GM18868 (cell line): ENCODE data around the gene ALCAM.

ENCODE experiments used
- ATAC-seq: cut with Tn5 transposase; IDR thresholded peaks from one replicate; pipeline ENCODE4 v1.9.1; 2021; ENCODE audit warnings: mild to moderate bottlenecking, moderate library complexity; ENCODE audit not compliant: unreplicated experiment

The ALCAM gene

DNA sequence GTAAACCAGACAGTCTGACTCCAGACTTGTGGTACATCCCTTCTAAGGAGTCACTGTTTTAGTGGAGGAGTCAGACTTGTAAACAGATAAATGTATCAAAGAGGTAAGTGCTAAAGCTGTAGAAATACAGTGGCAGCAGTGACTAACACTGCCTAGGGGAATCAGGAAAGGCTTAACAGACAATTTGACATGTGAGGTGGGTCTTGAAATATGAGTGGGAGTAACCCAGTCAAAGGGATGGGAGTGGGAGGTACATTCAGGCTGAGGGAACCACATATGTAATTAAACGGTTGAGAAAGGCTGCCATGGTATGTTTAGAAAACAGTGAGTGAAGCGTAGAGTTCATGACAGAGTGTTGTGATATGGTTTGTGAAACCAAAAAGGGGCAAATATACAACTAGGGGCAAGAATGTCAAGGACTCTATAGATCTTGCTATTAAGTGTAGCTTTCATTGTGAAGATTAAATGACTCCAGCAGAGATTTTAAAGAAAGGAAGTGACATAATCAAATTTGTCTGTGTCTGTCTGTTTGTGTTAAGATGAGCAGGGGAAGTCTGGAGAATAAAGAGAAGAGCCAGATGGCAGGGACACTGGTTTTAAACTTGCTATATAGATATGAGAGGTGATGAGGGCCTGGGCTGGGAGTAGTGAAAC lies 11.2 kb upstream of the ALCAM start:
- ATAC-seq: peak; percentile 26

DNA sequence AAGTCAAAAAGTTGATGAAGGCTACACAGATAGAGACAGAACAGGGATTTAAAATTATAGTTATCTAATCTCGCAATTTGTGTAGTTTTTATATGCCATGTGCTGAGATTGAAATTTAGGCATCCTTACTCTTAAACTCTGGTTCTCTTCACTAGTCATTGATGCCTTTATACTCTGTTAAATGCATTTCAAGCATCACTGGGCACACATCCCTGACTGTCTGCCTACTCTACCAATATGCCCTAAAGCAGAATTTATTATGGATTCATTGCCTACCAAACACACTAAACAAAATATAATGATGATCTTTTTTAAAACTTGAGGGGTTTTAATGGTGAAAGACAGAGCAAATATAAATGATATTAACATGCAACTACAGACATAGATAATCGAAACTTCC lies 10.3 kb upstream of the ALCAM start:
- no peak for ATAC-seq

DNA sequence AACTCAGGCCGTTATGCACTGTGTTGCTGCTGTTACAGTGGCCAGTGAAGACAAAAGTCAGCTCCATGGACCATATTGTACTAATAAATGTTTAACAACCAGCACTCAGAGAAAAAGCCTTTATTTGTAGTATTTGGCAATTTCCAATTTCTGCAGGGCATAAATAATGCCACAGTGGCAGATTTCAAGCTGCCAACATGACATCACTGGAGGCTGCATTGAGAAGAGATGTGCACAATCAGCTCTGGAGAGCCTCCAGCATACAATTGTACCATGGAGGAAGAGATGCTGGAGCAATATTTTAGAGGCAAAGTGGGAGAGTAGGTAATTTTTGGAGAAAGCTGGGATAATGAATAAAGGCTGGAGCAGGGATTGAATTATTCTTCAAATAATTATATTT lies 9.7 kb upstream of the ALCAM start:
- ATAC-seq: no peak

- peak; percentile 53 for ATAC-seq
These were observed 7.5 kb upstream of the ALCAM start for GRCh38 chr3:105359098-105359762.

DNA sequence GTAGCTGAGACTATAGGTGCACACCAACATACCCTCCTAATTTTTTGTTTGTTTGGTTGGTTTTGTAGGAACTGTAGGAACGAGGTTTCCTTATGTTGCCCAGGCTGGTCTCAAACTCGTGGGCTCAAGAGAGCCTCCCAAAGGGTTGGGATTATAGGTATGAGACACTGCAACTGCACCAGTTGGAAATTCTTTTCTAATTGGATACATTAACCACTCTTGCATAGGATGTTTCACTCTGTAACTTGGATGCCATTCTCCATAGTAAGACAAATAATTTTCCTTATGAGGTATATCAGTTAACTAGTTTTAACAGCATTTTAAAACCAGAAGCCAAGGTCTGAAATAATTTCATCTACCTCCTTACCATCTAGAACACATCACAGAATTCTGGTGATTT lies 6.7 kb upstream of the ALCAM start:
- no peak for ATAC-seq

- ATAC-seq: no peak
These were observed 4.6 kb upstream of the ALCAM start for GRCh38 chr3:105362021-105362665.

GRCh38 chr3:105364128-105364527 lies 2.6 kb upstream of the ALCAM start:
- no peak for ATAC-seq

DNA sequence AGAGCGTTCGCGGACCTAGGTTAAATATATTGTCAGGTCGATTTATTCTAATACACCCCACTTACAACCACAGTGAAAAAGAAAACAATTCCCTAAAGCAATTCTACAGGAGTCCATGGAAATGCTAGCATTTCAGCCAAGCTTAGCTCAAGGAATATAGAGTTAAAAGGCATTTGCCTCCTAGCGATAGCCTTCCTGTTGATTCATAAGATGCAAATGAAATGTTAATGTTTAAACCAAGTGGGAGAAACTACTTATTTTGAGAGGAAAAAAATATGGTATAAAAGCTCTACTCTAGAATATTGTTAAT lies 1.7 kb upstream of the ALCAM start:
- ATAC-seq: no peak

DNA sequence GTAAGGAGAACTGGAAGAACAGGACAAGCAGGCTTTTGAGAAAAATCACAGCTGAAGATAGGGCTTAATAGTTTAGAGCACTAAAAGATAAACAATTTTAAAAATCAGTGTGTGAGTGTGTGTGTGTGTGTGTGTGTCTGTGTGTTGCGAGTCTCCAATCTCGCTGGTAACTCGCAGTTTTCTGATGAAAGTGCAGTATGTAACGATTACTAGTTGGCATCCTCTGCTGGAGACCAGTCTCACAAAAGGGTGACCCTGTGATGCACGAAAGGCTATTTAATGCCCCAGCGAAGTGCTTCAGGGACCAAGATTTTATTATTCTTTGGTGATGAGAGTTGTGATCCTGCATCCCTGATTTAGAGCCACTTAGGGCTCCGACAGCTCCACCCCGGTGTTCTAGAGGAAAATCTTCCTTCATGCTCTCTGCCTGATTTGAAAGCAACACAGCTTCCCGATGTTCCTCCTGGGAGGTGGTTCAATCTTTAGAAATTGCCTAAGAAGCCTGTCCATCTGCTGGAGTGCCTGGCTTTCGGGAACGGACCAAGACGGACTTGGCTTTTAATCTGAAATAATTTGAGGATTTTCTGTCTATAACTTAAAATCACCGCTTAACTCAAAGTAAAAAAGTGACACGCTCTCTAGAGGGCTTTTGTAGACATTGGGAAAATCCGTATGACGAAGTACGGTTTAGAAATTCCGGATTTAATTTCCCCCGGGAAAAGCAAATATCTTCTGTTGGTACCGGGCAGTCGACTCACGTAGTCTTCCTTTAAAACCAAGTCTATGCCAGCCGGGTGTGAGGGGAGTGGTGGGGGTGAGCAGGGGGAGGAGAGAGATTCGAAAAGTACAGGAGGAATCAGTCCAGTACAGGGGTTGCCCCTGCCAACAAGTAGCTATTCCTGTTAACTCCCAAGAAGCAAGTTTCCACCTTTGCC lies 1.1 kb upstream of the ALCAM start:
- ATAC-seq: no peak

- no peak for ATAC-seq
These were observed 325 bp downstream of the ALCAM start for GRCh38 chr3:105367063-105367405.

DNA sequence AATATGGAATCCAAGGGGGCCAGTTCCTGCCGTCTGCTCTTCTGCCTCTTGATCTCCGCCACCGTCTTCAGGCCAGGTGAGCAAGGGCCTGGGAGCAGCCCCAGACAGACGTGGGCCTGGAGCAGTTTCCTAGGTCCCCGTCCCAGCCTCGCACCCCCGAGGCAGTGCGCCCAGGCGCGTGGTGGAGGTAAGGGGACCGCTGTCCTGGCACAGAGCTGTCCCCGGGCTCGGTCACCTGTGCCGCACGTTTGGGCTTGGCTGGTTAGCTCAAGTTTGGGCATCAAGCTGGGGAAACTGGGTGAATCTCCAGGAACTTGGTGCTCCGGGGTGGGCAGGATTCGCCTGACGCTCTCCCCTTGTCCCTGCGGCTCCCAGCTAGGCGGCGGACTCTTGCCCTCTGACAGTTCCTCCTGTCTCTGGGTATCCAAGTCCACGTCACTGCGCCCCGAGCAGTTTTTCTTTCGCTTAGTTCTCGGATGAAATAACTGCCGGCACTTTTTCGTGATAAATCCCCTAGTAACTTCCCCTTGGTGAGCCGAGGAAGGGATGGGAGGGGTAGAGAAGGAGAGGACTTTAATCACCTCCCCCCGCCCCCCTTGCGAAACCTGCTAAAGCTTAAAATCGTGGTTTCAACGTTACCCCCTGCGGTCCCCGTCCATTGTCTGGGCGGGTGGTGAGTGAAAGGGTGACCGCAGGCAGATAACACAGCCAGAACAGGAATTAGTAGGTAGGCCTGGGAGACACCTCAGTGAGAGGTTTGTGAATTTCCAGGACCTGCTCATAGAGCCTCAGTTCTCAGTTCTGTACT lies 901 bp downstream of the ALCAM start:
- ATAC-seq: peak; percentile 36

DNA sequence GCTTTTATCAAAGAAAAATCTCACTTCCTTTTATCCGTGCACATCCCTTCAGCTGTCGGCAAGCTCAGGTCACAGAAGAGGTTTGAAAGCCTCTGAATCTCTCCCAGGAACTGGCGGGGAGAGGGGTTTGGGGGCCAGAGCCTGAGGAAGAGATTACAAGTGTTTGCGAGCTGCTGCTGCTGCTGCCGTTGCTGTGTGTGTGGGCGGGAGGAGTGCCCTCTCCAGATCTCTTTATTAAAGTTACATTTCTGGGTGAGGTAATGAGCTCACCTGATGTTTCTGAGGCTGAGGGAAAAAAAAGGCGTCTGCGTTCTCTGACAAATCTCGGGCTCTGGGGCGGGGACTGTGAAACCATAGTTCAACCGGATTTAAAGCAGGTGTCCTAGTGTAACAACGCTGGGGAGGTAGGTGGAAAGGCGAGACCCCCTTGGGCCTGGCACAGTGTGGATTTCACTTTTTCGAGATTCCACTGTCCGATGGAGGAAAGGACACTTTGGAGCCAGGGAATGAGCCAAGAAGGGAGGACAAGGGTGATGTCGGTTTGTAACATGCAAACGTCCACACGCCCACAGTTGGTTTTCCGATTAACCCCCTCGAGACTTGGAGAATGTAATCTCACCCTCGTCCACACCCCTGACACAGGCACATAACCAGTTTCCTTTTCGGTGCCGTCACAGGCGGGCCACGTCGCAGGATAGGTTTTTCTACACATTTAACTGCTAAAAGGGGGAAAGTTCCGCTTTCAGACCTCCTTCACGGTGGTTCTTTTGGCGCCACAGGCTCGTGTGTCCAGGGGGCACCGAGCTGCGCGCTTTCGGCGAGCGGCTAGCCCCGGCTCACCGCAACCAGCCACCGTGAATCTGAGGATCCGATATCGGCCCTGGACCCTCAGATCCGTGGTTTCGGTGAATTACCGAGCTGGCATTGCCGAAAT lies 2.1 kb downstream of the ALCAM start:
- peak; percentile 24 for ATAC-seq

- peak; percentile 6 for ATAC-seq
These were observed 3.0 kb downstream of the ALCAM start for GRCh38 chr3:105369500-105370371.

- no peak for ATAC-seq
These were observed 6.7 kb downstream of the ALCAM start for GRCh38 chr3:105373383-105373782.

- no peak for ATAC-seq
These were observed 9.2 kb downstream of the ALCAM start for GRCh38 chr3:105375750-105376511.

- ATAC-seq: no peak
These were observed 11.0 kb downstream of the ALCAM start for GRCh38 chr3:105377716-105378115.

DNA sequence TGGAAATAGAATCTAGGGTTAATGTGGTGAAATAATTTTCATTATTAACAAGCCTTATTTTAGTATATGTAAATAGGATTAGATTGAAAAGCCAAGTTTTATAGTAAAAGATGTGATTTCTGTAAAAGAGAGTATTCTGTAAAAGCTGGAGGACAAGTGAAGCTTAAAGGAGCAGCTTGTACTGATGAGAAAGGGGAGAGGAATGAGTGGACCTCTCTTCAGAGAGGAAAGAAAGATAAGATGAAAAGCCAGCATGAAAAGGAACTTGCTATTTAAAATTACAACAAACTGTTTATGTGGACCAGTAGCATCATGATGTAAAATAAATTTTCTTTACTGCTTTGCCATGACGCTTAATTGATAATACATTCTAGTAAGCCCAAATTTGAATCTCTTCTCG lies 18.5 kb downstream of the ALCAM start:
- ATAC-seq: no peak
